H1 (cell line): ENCODE measurements around the gene UPF3A. TPM values are rescaled to one million over a fixed set of nuclear protein-coding genes. Genes with fewer than 3 reads are reported as not detected.

ENCODE experiments used
- CTCF ChIA-PET: fragments of 300-600 bp; sonication (Branson Sonifier 250); formaldehyde crosslinking; loops from one replicate; lab custom pipeline; 2021; ENCODE audit not compliant: partially characterized antibody; lab: Charles Lee
- POLR2A ChIA-PET: fragments of 300-600 bp; sonication (Branson Sonifier 250); formaldehyde crosslinking; loops from one replicate; lab custom pipeline; 2021; ENCODE audit warnings: inconsistent platforms; ENCODE audit not compliant: partially characterized antibody; lab: Charles Lee
- DNase-seq, 2 experiments: peaks; one replicate each; pipeline versions ENCODE4 v3.0.0 to v3.0.0-alpha.2; 2010 to 2022; ENCODE audit warnings: low spot score in 2 of 2, low read depth in 1 of 2, mixed read lengths in 1 of 2
- FAIRE-seq: peaks from 2 replicates; lab custom pipeline; 2011; peaks lifted over from hg19 to GRCh38; lab: Jason Lieb, UNC
- H2AFZ ChIP-seq: 2 replicates; pipeline ENCODE4 v1.8.1; 2012; ENCODE audit warnings: low read length, inconsistent platforms
- H2AK5ac ChIP-seq: 2 replicates; pipeline ENCODE4 v1.6.1; 2013; ENCODE audit warnings: low read depth, low read length
- H2BK120ac ChIP-seq: replicated peaks from 2 replicates; pipeline ENCODE3; 2013; ENCODE audit warnings: low read depth, low read length, inconsistent platforms
- H2BK12ac ChIP-seq: 2 replicates; pipeline ENCODE4 v1.6.1; 2013; ENCODE audit warnings: low read depth, low read length
- H2BK15ac ChIP-seq: 2 replicates; pipeline ENCODE4 v1.6.1; 2013; ENCODE audit warnings: low read length
- H2BK20ac ChIP-seq: 2 replicates; pipeline ENCODE4 v1.6.1; 2013; ENCODE audit warnings: low read length
- H2BK5ac ChIP-seq: 2 replicates; pipeline ENCODE4 v1.6.1; 2013; ENCODE audit warnings: low read depth, low read length
- H3K14ac ChIP-seq: 2 replicates; pipeline ENCODE4 v1.6.1; 2013; ENCODE audit warnings: inconsistent platforms; ENCODE audit not compliant: insufficient read length
- H3K18ac ChIP-seq: 2 replicates; pipeline ENCODE4 v1.6.1; 2013; ENCODE audit warnings: low read length; ENCODE audit errors: extremely low read depth
- H3K23ac ChIP-seq: 2 replicates; pipeline ENCODE4 v1.6.1; 2013; ENCODE audit warnings: inconsistent platforms; ENCODE audit not compliant: insufficient read length
- H3K23me2 ChIP-seq: 2 replicates; pipeline ENCODE4 v1.6.1; 2013; ENCODE audit warnings: low read depth, low read length
- H3K27ac ChIP-seq: 2 replicates; pipeline ENCODE4 v1.6.1; 2011; ENCODE audit warnings: low read depth, low read length, inconsistent platforms
- H3K27me3 ChIP-seq, 4 experiments: replicated peaks in 1 of 4; 1 replicate in 1 of 4; 2 replicates in 3 of 4; pipeline versions ENCODE4 v1.6.1 to v1.8.1; 2011 to 2013; ENCODE audit warnings: low read length in 3 of 4, mild to moderate bottlenecking in 3 of 4, inconsistent platforms in 2 of 4, mixed read lengths in 2 of 4, moderate library complexity in 1 of 4; ENCODE audit not compliant: control insufficient read depth in 3 of 4, insufficient read depth in 3 of 4; ENCODE audit errors: extremely low read depth in 1 of 4
- H3K36me3 ChIP-seq, 4 experiments: 2 replicates each; pipeline versions ENCODE4 v1.6.1 to v1.8.1; 2011 to 2013; ENCODE audit warnings: mild to moderate bottlenecking in 4 of 4, low read length in 3 of 4, moderate library complexity in 2 of 4, control low read depth in 1 of 4, inconsistent platforms in 1 of 4; ENCODE audit not compliant: insufficient read depth in 4 of 4, control insufficient read depth in 2 of 4
- H3K4ac ChIP-seq: replicated peaks from 2 replicates; pipeline ENCODE3; 2013; ENCODE audit warnings: low read length, low read depth, mixed read lengths, inconsistent platforms; ENCODE audit not compliant: insufficient read length
- H3K4me1 ChIP-seq, 4 experiments: replicated peaks in 1 of 4; 1 replicate in 1 of 4; 2 replicates in 3 of 4; pipeline versions ENCODE4 v1.6.1 to v1.8.1; 2011 to 2013; ENCODE audit warnings: low read length in 3 of 4, inconsistent platforms in 2 of 4, mixed read lengths in 1 of 4; ENCODE audit not compliant: insufficient read depth in 4 of 4, control insufficient read depth in 3 of 4
- H3K4me2 ChIP-seq, 2 experiments: 2 replicates each; pipeline versions ENCODE4 v1.6.1 to v1.8.1; 2011 to 2013; ENCODE audit warnings: low read depth in 2 of 2, low read length in 2 of 2, control low read depth in 1 of 2, inconsistent platforms in 1 of 2, mild to moderate bottlenecking in 1 of 2; ENCODE audit not compliant: insufficient read depth in 1 of 2
- H3K4me3 ChIP-seq, 4 experiments: fragments of 200-600, 300-600 bp in 1 of 4; sonication (generic), shearing (Covaris generic), sonication (Bioruptor Twin) in 1 of 4; 2 replicates each; pipeline versions ENCODE4 v1.5.1 to v1.8.1; 2011 to 2016; ENCODE audit warnings: low read length in 4 of 4, low read depth in 3 of 4, control low read depth in 2 of 4, inconsistent platforms in 2 of 4, mild to moderate bottlenecking in 2 of 4, mixed read lengths in 1 of 4, moderate library complexity in 1 of 4; ENCODE audit not compliant: insufficient read depth in 2 of 4; ENCODE audit errors: extremely low read depth in 1 of 4
- H3K56ac ChIP-seq: replicated peaks from 2 replicates; pipeline ENCODE3; 2013; ENCODE audit warnings: low read depth, mild to moderate bottlenecking, mixed read lengths, low read length, inconsistent platforms; ENCODE audit not compliant: insufficient read length
- H3K79me1 ChIP-seq: 2 replicates; pipeline ENCODE4 v1.6.1; 2013; ENCODE audit warnings: low read depth, low read length, control low read depth
- H3K79me2 ChIP-seq, 2 experiments: 2 replicates each; pipeline versions ENCODE4 v1.6.1 to v1.8.1; 2012 to 2013; ENCODE audit warnings: low read length in 2 of 2, mild to moderate bottlenecking in 2 of 2, inconsistent platforms in 1 of 2; ENCODE audit not compliant: insufficient read depth in 2 of 2, control insufficient read depth in 1 of 2
- H3K9ac ChIP-seq, 4 experiments: replicated peaks in 1 of 4; 1 replicate in 1 of 4; 2 replicates in 3 of 4; pipeline versions ENCODE4 v1.6.1 to v1.8.1; 2011 to 2013; ENCODE audit warnings: low read depth in 3 of 4, low read length in 3 of 4, control low read depth in 2 of 4, mild to moderate bottlenecking in 2 of 4, moderate library complexity in 2 of 4, inconsistent platforms in 1 of 4; ENCODE audit errors: extremely low read depth in 1 of 4
- H3K9me3 ChIP-seq, 2 experiments: 2 replicates each; pipeline versions ENCODE4 v1.6.1 to v1.8.1; 2012 to 2013; ENCODE audit warnings: mild to moderate bottlenecking in 2 of 2, moderate library complexity in 2 of 2, control low read depth in 1 of 2, inconsistent platforms in 1 of 2, low read depth in 1 of 2, low read length in 1 of 2, mixed read lengths in 1 of 2; ENCODE audit not compliant: insufficient read depth in 2 of 2
- H4K20me1 ChIP-seq, 2 experiments: replicated peaks in 1 of 2; 2 replicates each; pipeline versions ENCODE3 to v1.8.1; 2011 to 2013; ENCODE audit warnings: inconsistent platforms in 2 of 2, low read length in 2 of 2, mild to moderate bottlenecking in 1 of 2; ENCODE audit not compliant: insufficient read depth in 2 of 2, control insufficient read depth in 1 of 2
- H4K5ac ChIP-seq: 2 replicates; pipeline ENCODE4 v1.6.1; 2013; ENCODE audit warnings: low read length, low read depth, mixed read lengths, inconsistent platforms; ENCODE audit not compliant: insufficient read length
- H4K8ac ChIP-seq: 2 replicates; pipeline ENCODE4 v1.8.0; 2013; ENCODE audit warnings: mild to moderate bottlenecking, moderate library complexity, low read length, inconsistent platforms; ENCODE audit not compliant: insufficient read depth; ENCODE audit errors: extremely low read depth
- H4K91ac ChIP-seq: replicated peaks from 2 replicates; pipeline ENCODE3; 2013; ENCODE audit warnings: low read length, mixed read lengths, inconsistent platforms; ENCODE audit not compliant: insufficient read length
- FOSL1 ChIP-seq: IDR thresholded peaks from 2 replicates; pipeline ENCODE4 v1.6.1; 2011; ENCODE audit warnings: mild to moderate bottlenecking, low read depth, low read length, moderate library complexity; ENCODE audit not compliant: insufficient read depth
- MAFK ChIP-seq: IDR thresholded peaks from 2 replicates; pipeline ENCODE4 v1.6.1; 2012; ENCODE audit warnings: low read depth, mild to moderate bottlenecking, improper control_type of control experiment, low read length
- POLR2A ChIP-seq, 2 experiments: IDR thresholded peaks; 1 replicate in 1 of 2; 2 replicates in 1 of 2; pipeline ENCODE4 v1.6.1; 2011; ENCODE audit warnings: low read depth in 2 of 2, low read length in 2 of 2, mild to moderate bottlenecking in 2 of 2; ENCODE audit errors: control extremely low read depth in 1 of 2
- SP1 ChIP-seq: IDR thresholded peaks from 2 replicates; pipeline ENCODE4 v1.6.1; 2011; ENCODE audit warnings: low read depth, low read length
- SP4 ChIP-seq: IDR thresholded peaks from 2 replicates; pipeline ENCODE4 v1.6.1; 2012; ENCODE audit warnings: low read length, inconsistent platforms
- WGBS, 2 experiments: shearing (Covaris generic) in 1 of 2; methylation state at CpG; one replicate each; pipeline versions ENCODE4 v1.1.6 to v1.1.7; 2013 to 2015; ENCODE audit warnings: low lambda C conversion rate in 2 of 2, mixed read lengths in 2 of 2, inconsistent platforms in 1 of 2, low coverage in 1 of 2, missing lambda C conversion rate in 1 of 2; ENCODE audit not compliant: insufficient replicate concordance in 2 of 2, insufficient coverage in 1 of 2, insufficient read length in 1 of 2; ENCODE audit errors: extremely low coverage in 1 of 2, missing lambda C conversion rate in 1 of 2; 5-methylcytosine and 5-hydroxymethylcytosine counted together
- polyA plus RNA-seq, 7 experiments: library from polyadenylated mRNA; depleted of rRNA in 3 of 7; stranded (reverse) in 5 of 7; unstranded in 2 of 7; fragments of >200 nt in 5 of 7; fragments of 200-250 nt in 2 of 7; gene quantifications; 1 replicate in 5 of 7; 2 replicates in 1 of 7; 4 replicates in 1 of 7; pipeline versions ENCODE4 v1.2.1 to v1.2.3, GENCODE V29; 2011 to 2013; ENCODE audit warnings: missing spikeins in 2 of 7, mixed read lengths in 2 of 7
- total RNA-seq: library from RNA; stranded (reverse); fragmentation: NEBNext Ultra II Directional; extraction: Animal tissue kit (Norgen Biotek cat#: 25700); gene quantifications from 2 replicates; pipeline ENCODE4 v1.2.1, GENCODE V29; 2021
- TF ChIP-seq, protein P1 (sequence below), 3 experiments: IDR thresholded peaks; 1 replicate in 2 of 3; 2 replicates in 1 of 3; pipeline versions ENCODE4 v1.5.1 to v1.6.1; 2011; ENCODE audit warnings: low read length in 3 of 3, mild to moderate bottlenecking in 3 of 3, inconsistent platforms in 2 of 3, low read depth in 1 of 3, moderate library complexity in 1 of 3; ENCODE audit not compliant: insufficient read depth in 1 of 3; ENCODE audit errors: control extremely low read depth in 1 of 3

Gene UPF3A
- total and polyA plus RNA-seq, 2 of the 8 experiments (the other 6 are each of a cell fraction or from before 2014, with no cell fraction given), result 47.1 to 58.2 TPM

DNA sequence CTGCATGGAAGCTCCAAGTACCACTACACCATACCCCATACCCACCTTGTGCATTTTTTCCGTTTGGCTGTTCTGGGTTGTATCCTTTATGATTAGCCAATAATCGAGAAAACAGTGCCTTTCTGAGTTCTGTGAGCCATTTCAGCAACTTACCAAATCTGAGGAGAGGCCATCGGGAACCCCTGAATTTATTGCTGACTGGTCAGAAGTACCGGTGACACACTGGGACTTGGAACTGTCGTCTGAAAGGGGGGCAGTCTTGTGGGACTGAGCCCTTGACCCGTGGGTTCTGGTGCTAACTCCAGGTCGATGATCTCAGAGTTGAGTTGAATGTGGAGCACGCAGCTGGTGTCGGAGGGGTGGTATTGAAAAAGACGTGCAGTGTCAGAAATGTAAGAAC lies 15.0 kb downstream of the UPF3A start:
- POLR2A ChIA-PET, result interaction anchor here (0.6 to 2.1 kb wide), 4 partner anchors 10 to 142 kb away, joined by 3 to 6 read pairs (median 6); partner anchors contain the start of gene UPF3A
- Histone ChIP-seq H4K8ac (no peak overlapping the region), H3K56ac (no peak overlapping the region), H3K4me1 (no peaks in the 10 kb centered on the region), H3K9me3 (no peaks in the 10 kb centered on the region), H3K36me3 (peaks cover 11 to 57% (median 39%) of the 10 kb centered on the region in 4 experiments; a peak in 7 of 8 replicates), H3K14ac (no peak overlapping the region), H4K20me1 (peaks cover 6 to 7% of the 10 kb centered on the region in 2 experiments), H2BK15ac (no peak overlapping the region), H2BK120ac (no peak overlapping the region), H3K23ac (no peak overlapping the region), H3K27ac (no peak overlapping the region), H2AK5ac (no peak overlapping the region), H3K4me3 (no peak overlapping the region), H4K5ac (no peak overlapping the region), H3K18ac (no peak overlapping the region), H2BK12ac (no peak overlapping the region), H2BK20ac (no peak overlapping the region), H3K79me2 (peaks cover 0 to 27% of the 10 kb centered on the region in 2 experiments; a peak in 2 of 4 replicates), H3K9ac (no peak overlapping the region), H2AFZ (no peak overlapping the region), H2BK5ac (no peak overlapping the region), H3K4ac (no peak overlapping the region), H3K4me2 (no peak overlapping the region), H3K27me3 (no peaks in the 10 kb centered on the region), H3K23me2 (no peaks in the 10 kb centered on the region), H3K79me1 (peaks cover 11% of the 10 kb centered on the region), H4K91ac (no peak overlapping the region)
- CTCF ChIA-PET, result interaction anchor here (1.6 kb wide), 1 partner anchor 44 kb away, joined by 4 read pairs; no protein-coding TSS in a partner anchor
- DNase-seq (no peak), FAIRE-seq (no peak)
- TF ChIP-seq MAFK (no peak), SP1 (no peak), SP4 (no peak), POLR2A (IDR thresholded peaks at IDR 0.05; ENCODE audit: control extremely low read depth in 1 of 2, low read depth in 2 of 2, low read length in 2 of 2) (no peak), FOSL1 (no peak)
- TF ChIP-seq, protein P1, sequence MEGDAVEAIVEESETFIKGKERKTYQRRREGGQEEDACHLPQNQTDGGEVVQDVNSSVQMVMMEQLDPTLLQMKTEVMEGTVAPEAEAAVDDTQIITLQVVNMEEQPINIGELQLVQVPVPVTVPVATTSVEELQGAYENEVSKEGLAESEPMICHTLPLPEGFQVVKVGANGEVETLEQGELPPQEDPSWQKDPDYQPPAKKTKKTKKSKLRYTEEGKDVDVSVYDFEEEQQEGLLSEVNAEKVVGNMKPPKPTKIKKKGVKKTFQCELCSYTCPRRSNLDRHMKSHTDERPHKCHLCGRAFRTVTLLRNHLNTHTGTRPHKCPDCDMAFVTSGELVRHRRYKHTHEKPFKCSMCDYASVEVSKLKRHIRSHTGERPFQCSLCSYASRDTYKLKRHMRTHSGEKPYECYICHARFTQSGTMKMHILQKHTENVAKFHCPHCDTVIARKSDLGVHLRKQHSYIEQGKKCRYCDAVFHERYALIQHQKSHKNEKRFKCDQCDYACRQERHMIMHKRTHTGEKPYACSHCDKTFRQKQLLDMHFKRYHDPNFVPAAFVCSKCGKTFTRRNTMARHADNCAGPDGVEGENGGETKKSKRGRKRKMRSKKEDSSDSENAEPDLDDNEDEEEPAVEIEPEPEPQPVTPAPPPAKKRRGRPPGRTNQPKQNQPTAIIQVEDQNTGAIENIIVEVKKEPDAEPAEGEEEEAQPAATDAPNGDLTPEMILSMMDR (IDR thresholded peaks at IDR 0.05; ENCODE audit: control extremely low read depth in 1 of 3, insufficient read depth in 1 of 3, low read depth in 1 of 3, low read length in 3 of 3), result no peak
- 91% methylated on average over 10 of the region's 10 CpGs; no CpG with 5 or more reads in 1 of the 2 experiments for WGBS, 2 experiments
